ENCODE data around the gene MCHR1. TPM values are rescaled to one million over a fixed set of nuclear protein-coding genes. Genes with fewer than 3 reads are reported as not detected.

MCHR1 gene
- total and polyA plus RNA-seq, 9 of the 15 experiments (the other 6 are each of a cell fraction or from before 2014, with no cell fraction given), result 0.03 to 0.50 TPM; not detected in 7

- Histone ChIP-seq H3K4me3 (no peak overlapping the region), H3K9me3 (replicated peaks; ENCODE audit: control insufficient read depth, insufficient read depth, low read depth, low read length) (no peaks in the 10 kb centered on the region), H3K9me1 (ENCODE audit: control insufficient read depth, insufficient read depth, low read length) (no peaks in the 10 kb centered on the region), H3K4me1 (replicated peaks in 1 of 2; ENCODE audit: control insufficient read depth in 2 of 2, insufficient read depth in 2 of 2, low read length in 2 of 2) (peaks cover 0 to 13% of the 10 kb centered on the region in 2 experiments; a peak in 3 of 5 replicates), H3K27ac (ENCODE audit: extremely low read depth, low read depth, low read length) (no peak overlapping the region), H3K27me3 (ENCODE audit: control insufficient read depth in 2 of 2, insufficient read depth in 2 of 2, low read length in 2 of 2) (peaks cover 6 to 35% of the 10 kb centered on the region in 2 experiments; a peak in 4 of 5 replicates), H3K4me2 (ENCODE audit: insufficient read depth, low read length) (no peak overlapping the region), H4K20me1 (replicated peaks; ENCODE audit: control insufficient read depth, insufficient read depth, low read length) (no peaks in the 10 kb centered on the region), H3K79me2 (ENCODE audit: control insufficient read depth, insufficient read depth, low read length) (no peaks in the 10 kb centered on the region), H3K36me3 (ENCODE audit: control insufficient read depth, insufficient read depth, low read length) (no peaks in the 10 kb centered on the region), H2AFZ (ENCODE audit: low read depth, low read length) (no peak overlapping the region), H3K9ac (ENCODE audit: insufficient read depth in 1 of 2, low read depth in 2 of 2, low read length in 2 of 2) (no peak overlapping the region)
- no peak for DNase-seq (ENCODE audit: extremely low read depth in 1 of 4, low spot score in 3 of 4)
- TF ChIP-seq ZNF644 (tag; IDR thresholded peaks at IDR 0.05; ENCODE audit: low read depth), result no peak
- TF ChIP-seq CTCF (IDR thresholded peaks at IDR 0.05 in 2 of 3, conservative IDR thresholded peaks at IDR 0.05 in 1 of 3; ENCODE audit: insufficient read depth in 2 of 3, low read depth in 1 of 3, low read length in 3 of 3), result 0 out of 6 replicates have a peak, but pooled peaks of 1 of the 3 experiments have one; percentile 6
- FAIRE-seq, result no peak
- CTCF ChIA-PET (ENCODE audit: low intra/inter-chr PET ratio), result no interaction called here
- WGBS (ENCODE audit: insufficient coverage, low coverage, missing lambda C conversion rate), result 6% methylated on average over 8 of the region's 9 CpGs
- POLR2A ChIA-PET, result interaction anchor here (0.6 to 0.7 kb wide), 2 partner anchors 10 to 28 kb away, joined by 3 read pairs; no protein-coding TSS in a partner anchor
- intact Hi-C loops (cut with micrococcal nuclease) (no loop called here), in situ Hi-C loops (cut with MboI) (loop anchor here (10.0 kb wide), 1 partner anchor 75 kb away; no protein-coding TSS in a partner anchor)
- no peak for ATAC-seq
- no TSS peak for BruUV-seq (replicated peaks)
Observed at GRCh38 chr22:40679964-40680818, 907 bp downstream of the MCHR1 start.

Measured in K562 (cell line).